Measurements from ENCODE around the gene QSOX2. TPM values are rescaled to one million over a fixed set of nuclear protein-coding genes. Genes with fewer than 3 reads are reported as not detected.
A peak's percentile ranks its signal among the peaks of the same experiment; 100 is the strongest.

QSOX2 gene
- total RNA-seq, 2 experiments from 2014 or later = 11.2 to 13.6 TPM

GRCh38 chr9:136204838-136205706, 40.5 kb downstream of the QSOX2 start, which contains the start of gene LHX3:
TSS of gene LHX3 (minus strand) at chr9:136205128. CDS start at chr9:136205012, 116 bp downstream.
- H3K36me3 Mint-ChIP-seq = no peaks in the 10 kb centered on the region
- no peaks in the 10 kb centered on the region for H3K4me1 Mint-ChIP-seq
- no peak for DNase-seq
- no peaks in the 10 kb centered on the region for H3K9me3 Mint-ChIP-seq (ENCODE audit: low read depth)
- H3K27ac Mint-ChIP-seq = no peak within 1 kb of the TSS
- no peak within 1 kb of the TSS for H3K4me3 Mint-ChIP-seq
- ATAC-seq = peak; percentile 40
- H3K27me3 Mint-ChIP-seq = peaks cover 35% of the 10 kb centered on the region
- CTCF ChIA-PET = no interaction called here

GRCh38 chr9:136204145-136204805, 41.3 kb downstream of the QSOX2 start:
- Mint-ChIP-seq H3K27me3 (peaks cover 40% of the 10 kb centered on the region), H3K36me3 (no peaks in the 10 kb centered on the region), H3K27ac (no peak overlapping the region), H3K4me1 (no peaks in the 10 kb centered on the region), H3K4me3 (no peak overlapping the region), H3K9me3 (ENCODE audit: low read depth) (no peaks in the 10 kb centered on the region)
- ATAC-seq = peak; percentile 14
- no peak for DNase-seq
- CTCF ChIA-PET = no interaction called here

- Mint-ChIP-seq H3K9me3 (ENCODE audit: low read depth) (no peaks in the 10 kb centered on the region), H3K36me3 (no peaks in the 10 kb centered on the region), H3K27me3 (peaks cover 42% of the 10 kb centered on the region), H3K4me3 (no peak overlapping the region), H3K4me1 (no peaks in the 10 kb centered on the region), H3K27ac (no peak overlapping the region)
- DNase-seq (no peak), ATAC-seq (no peak)
- CTCF ChIA-PET = no interaction called here
Observed at GRCh38 chr9:136203408-136204144, 42.0 kb downstream of the QSOX2 start.

GRCh38 chr9:136202454-136203407, 42.9 kb downstream of the QSOX2 start:
- CTCF ChIA-PET = no interaction called here
- Mint-ChIP-seq H3K36me3 (no peaks in the 10 kb centered on the region), H3K27me3 (peaks cover 50% of the 10 kb centered on the region), H3K9me3 (ENCODE audit: low read depth) (no peaks in the 10 kb centered on the region), H3K4me3 (no peak overlapping the region), H3K27ac (no peak overlapping the region), H3K4me1 (no peaks in the 10 kb centered on the region)
- no peak for ATAC-seq
- DNase-seq = no peak

- Mint-ChIP-seq H3K4me1 (no peaks in the 10 kb centered on the region), H3K36me3 (no peaks in the 10 kb centered on the region), H3K9me3 (ENCODE audit: low read depth) (no peaks in the 10 kb centered on the region), H3K27ac (no peak overlapping the region), H3K4me3 (no peak overlapping the region), H3K27me3 (peaks cover 54% of the 10 kb centered on the region)
- CTCF ChIA-PET = no interaction called here
- DNase-seq (no peak), ATAC-seq (no peak)
Observed at GRCh38 chr9:136201609-136202453, 43.8 kb downstream of the QSOX2 start.

GRCh38 chr9:136201174-136201573, 44.4 kb downstream of the QSOX2 start:
- CTCF ChIA-PET = no interaction called here
- H3K4me3 Mint-ChIP-seq = no peak overlapping the region
- peaks cover 61% of the 10 kb centered on the region for H3K27me3 Mint-ChIP-seq
- no peaks in the 10 kb centered on the region for H3K36me3 Mint-ChIP-seq
- no peak overlapping the region for H3K27ac Mint-ChIP-seq
- ATAC-seq (no peak), DNase-seq (no peak)
- no peaks in the 10 kb centered on the region for H3K9me3 Mint-ChIP-seq (ENCODE audit: low read depth)
- H3K4me1 Mint-ChIP-seq = no peaks in the 10 kb centered on the region

DNA sequence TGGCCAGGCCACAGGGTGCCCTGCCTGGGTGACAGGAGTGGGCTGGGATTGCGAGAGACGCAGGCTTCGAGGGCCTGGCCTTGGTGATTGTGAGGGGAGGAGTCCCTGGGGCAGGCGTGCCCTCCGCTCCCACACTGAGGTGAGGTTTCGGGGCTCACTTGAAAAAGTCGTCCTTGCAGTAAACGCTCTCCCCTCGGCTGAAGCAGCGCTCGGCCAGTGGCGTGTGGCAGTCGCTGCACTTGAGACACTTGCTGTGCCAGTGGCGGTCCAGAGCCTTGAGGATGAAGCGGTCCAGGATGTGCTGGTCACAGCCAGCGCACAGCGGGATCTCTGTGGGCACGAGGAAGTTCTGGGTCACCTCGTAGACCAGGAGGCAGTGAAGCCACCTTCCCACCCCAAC, 45.2 kb downstream of the QSOX2 start:
- CTCF ChIA-PET = no interaction called here
- Mint-ChIP-seq H3K9me3 (ENCODE audit: low read depth) (no peaks in the 10 kb centered on the region), H3K27me3 (peaks cover 66% of the 10 kb centered on the region), H3K4me1 (no peaks in the 10 kb centered on the region), H3K27ac (no peak overlapping the region), H3K36me3 (no peaks in the 10 kb centered on the region), H3K4me3 (no peak overlapping the region)
- DNase-seq (no peak), ATAC-seq (no peak)

DNA sequence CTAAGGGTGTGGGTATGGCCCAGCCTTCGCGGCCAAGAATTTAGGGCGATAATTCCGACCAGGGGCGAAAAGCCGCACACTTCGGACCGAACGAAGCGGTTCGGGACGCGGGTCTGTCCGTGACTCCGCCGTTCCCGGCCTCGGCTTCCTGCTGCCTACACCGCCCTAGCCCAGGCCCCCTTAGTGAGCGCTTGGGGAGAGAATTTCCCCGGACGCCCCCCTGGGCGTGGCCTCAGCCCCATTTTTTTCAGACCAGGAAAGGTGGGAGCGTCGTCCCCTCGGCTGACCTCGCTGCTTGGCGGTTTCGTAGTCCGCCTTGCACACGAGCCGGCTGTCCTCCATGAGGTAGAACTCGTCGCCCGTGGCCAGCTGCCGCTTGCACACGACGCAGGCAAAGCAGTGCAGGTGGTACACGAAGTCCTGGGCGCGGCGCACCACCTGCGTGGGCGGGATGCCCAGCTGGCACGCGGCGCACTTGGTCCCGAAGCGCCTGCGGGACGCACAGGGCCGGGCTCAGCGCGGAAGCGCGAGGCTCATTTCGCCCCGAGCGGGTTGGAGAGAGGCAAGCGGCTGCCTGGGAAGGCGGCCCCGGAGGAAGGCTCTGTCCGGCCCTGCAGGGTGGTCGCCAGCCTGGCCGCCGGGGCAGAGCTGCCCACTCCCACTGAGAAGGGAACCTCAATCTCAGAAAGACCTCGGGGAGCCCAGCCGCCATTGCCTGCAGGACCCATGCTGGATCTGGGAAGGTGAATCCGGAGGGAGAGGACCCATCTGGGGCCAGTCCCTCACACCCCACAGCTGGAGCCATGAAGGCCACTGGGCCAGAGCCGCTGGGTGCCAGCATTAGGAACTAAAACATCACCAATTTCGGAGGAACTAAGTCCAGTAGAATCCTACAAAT, 46.0 kb downstream of the QSOX2 start:
- H3K4me3 Mint-ChIP-seq = no peak overlapping the region
- DNase-seq = no peak
- no peak for ATAC-seq
- CTCF ChIA-PET = no interaction called here
- peaks cover 73% of the 10 kb centered on the region for H3K27me3 Mint-ChIP-seq
- no peaks in the 10 kb centered on the region for H3K36me3 Mint-ChIP-seq
- H3K27ac Mint-ChIP-seq = no peak overlapping the region
- no peaks in the 10 kb centered on the region for H3K9me3 Mint-ChIP-seq (ENCODE audit: low read depth)
- H3K4me1 Mint-ChIP-seq = no peaks in the 10 kb centered on the region

DNA sequence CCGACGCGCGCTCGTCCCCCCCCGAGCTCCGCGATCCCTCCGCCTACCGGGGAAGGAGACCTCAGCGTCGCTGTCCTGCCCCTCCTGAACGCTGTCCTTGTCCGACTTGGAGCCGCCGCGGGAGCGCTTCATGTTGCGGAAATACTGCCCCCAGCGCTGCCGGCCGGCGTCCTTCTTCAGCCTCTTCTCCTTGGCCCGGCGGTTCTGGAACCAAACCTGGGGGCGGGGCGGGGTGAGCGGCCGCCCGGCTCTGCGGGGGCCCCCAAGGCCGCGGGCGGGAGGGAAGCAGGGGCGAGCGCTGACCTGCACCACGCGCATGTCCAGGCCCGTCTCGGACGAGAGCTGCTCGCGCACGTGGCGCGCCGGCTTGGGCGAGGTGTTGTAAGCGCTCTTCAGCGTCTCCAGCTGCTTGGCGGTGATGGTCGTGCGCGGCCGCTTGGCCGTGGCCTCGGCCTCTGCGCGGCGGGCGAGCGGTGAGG, 47.0 kb downstream of the QSOX2 start:
- Mint-ChIP-seq H3K27ac (no peak overlapping the region), H3K4me1 (no peaks in the 10 kb centered on the region), H3K27me3 (peaks cover 69% of the 10 kb centered on the region), H3K36me3 (no peaks in the 10 kb centered on the region), H3K9me3 (ENCODE audit: low read depth) (no peaks in the 10 kb centered on the region), H3K4me3 (no peak overlapping the region)
- no peak for ATAC-seq
- CTCF ChIA-PET = no interaction called here
- DNase-seq = no peak

GRCh38 chr9:136197930-136198604, 47.5 kb downstream of the QSOX2 start:
- H3K4me1 Mint-ChIP-seq = no peaks in the 10 kb centered on the region
- DNase-seq (no peak), ATAC-seq (no peak)
- no peak overlapping the region for H3K27ac Mint-ChIP-seq
- H3K4me3 Mint-ChIP-seq = no peak overlapping the region
- H3K9me3 Mint-ChIP-seq (ENCODE audit: low read depth) = no peaks in the 10 kb centered on the region
- H3K36me3 Mint-ChIP-seq = no peaks in the 10 kb centered on the region
- H3K27me3 Mint-ChIP-seq = peaks cover 64% of the 10 kb centered on the region
- CTCF ChIA-PET = no interaction called here
